K562 (cell line): ENCODE results near the gene LEPROT. TPM values are rescaled to one million over a fixed set of nuclear protein-coding genes. Genes with fewer than 3 reads are reported as not detected.
A peak's percentile ranks its signal among the peaks of the same experiment; 100 is the strongest.

Experiments
- ATF2 ChIP-seq: sonication (generic); formaldehyde crosslinking; IDR thresholded peaks from 2 replicates; pipeline ENCODE4 v1.8.1; 2022; ENCODE audit warnings: missing genetic modification reagents
- ATF7 ChIP-seq: fragments of 450-650 bp; IDR thresholded peaks from 2 replicates; pipeline ENCODE4 v1.7.1; 2014; ENCODE audit warnings: mild to moderate bottlenecking, moderate library complexity
- CHD1 ChIP-seq: fragments of 200-600 bp; sonication (generic); IDR thresholded peaks from one replicate; pipeline ENCODE4 v1.6.1; 2012; ENCODE audit warnings: mild to moderate bottlenecking, moderate library complexity, low read length, inconsistent platforms
- ETV6 ChIP-seq, 3 experiments: fragments of 150-350 bp in 1 of 3; sonication (generic) in 1 of 3; formaldehyde crosslinking in 1 of 3; IDR thresholded peaks; 2 replicates each; pipeline versions ENCODE4 v1.6.1 to v1.8.0; 2014 to 2022; ENCODE audit warnings: borderline replicate concordance in 2 of 3, low read depth in 2 of 3, antibody characterized with exemption in 1 of 3, low read length in 1 of 3, mild to moderate bottlenecking in 1 of 3, missing genetic modification reagents in 1 of 3
- HOXB6 ChIP-seq: fragments of 250-450 bp; sonication (Bioruptor Pico); IDR thresholded peaks from 2 replicates; pipeline ENCODE4 v1.5.1; 2022; ENCODE audit warnings: mild to moderate bottlenecking, borderline replicate concordance
- JUND ChIP-seq, 2 experiments: IDR thresholded peaks; 2 replicates in 1 of 2; 3 replicates in 1 of 2; pipeline ENCODE4 v1.6.1; 2011; ENCODE audit warnings: borderline replicate concordance in 2 of 2, low read depth in 2 of 2, low read length in 2 of 2, improper control_type of control experiment in 1 of 2, missing biosample characterization in 1 of 2, missing genetic modification characterization in 1 of 2, missing genetic modification reagents in 1 of 2
- MCM5 ChIP-seq: fragments of 450-650 bp; IDR thresholded peaks from 2 replicates; pipeline ENCODE4 v1.6.1; 2016; ENCODE audit warnings: low read depth
- NEUROD1 ChIP-seq: fragments of 150-350 bp; IDR thresholded peaks from 2 replicates; pipeline ENCODE4 v1.6.1; 2014; ENCODE audit warnings: borderline replicate concordance, low read length, low read depth; ENCODE audit not compliant: partially characterized antibody
- NRF1 ChIP-seq, 2 experiments: fragments of 450-650 bp; IDR thresholded peaks in 1 of 2; conservative IDR thresholded peaks in 1 of 2; 2 replicates each; pipeline ENCODE4 v1.6.1; 2014; ENCODE audit warnings: mild to moderate bottlenecking in 2 of 2
- PHF21A ChIP-seq: fragments of 450-650 bp; IDR thresholded peaks from 2 replicates; pipeline ENCODE4 v1.6.1; 2017; ENCODE audit warnings: low read depth, borderline replicate concordance
- POLR2AphosphoS5 ChIP-seq: IDR thresholded peaks from 2 replicates; pipeline ENCODE4 v1.6.1; 2011; ENCODE audit warnings: mild to moderate bottlenecking, low read depth, low read length, moderate library complexity; ENCODE audit not compliant: control insufficient read depth, insufficient read depth
- POU5F1 ChIP-seq: fragments of 150-350 bp; IDR thresholded peaks from 2 replicates; pipeline ENCODE4 v1.6.1; 2014; ENCODE audit warnings: borderline replicate concordance, low read length, low read depth, mild to moderate bottlenecking; ENCODE audit not compliant: partially characterized antibody
- PTRF ChIP-seq: fragments of 450-650 bp; IDR thresholded peaks from 2 replicates; pipeline ENCODE4 v1.6.1; 2016; ENCODE audit warnings: mild to moderate bottlenecking, missing genetic modification characterization, missing compliant biosample characterization
- SMC3 ChIP-seq: conservative IDR thresholded peaks from 2 replicates; pipeline ENCODE4 v1.6.1; 2011; ENCODE audit warnings: low read depth, low read length, improper control_type of control experiment; ENCODE audit not compliant: insufficient read depth
- ZNF696 ChIP-seq: fragments of 250-450 bp; sonication (Bioruptor Pico); conservative IDR thresholded peaks from 2 replicates; pipeline ENCODE4 v1.4.0; 2020; ENCODE audit warnings: mild to moderate bottlenecking, moderate library complexity
- ZNF707 ChIP-seq: fragments of 250-450 bp; sonication (Bioruptor Pico); conservative IDR thresholded peaks from 2 replicates; pipeline ENCODE4 v1.8.0; 2022; ENCODE audit warnings: inconsistent platforms, mild to moderate bottlenecking, moderate library complexity
- polyA plus RNA-seq, 8 experiments: library from polyadenylated mRNA; depleted of rRNA in 4 of 8; stranded (reverse) in 5 of 8; unstranded in 3 of 8; fragments of >200 nt; fragmentation: Nextera tagmentation in 2 of 8; fragmentation: Illumina TruSeq in 1 of 8; extraction: Ambion mirVana in 2 of 8; extraction: Trizol in 1 of 8; gene quantifications; 2 replicates each; pipeline versions ENCODE4 v1.2.1 to v1.2.3, GENCODE V29; 2011 to 2014; ENCODE audit warnings: inconsistent platforms in 1 of 8, missing spikeins in 1 of 8
- total RNA-seq, 7 experiments: library from RNA; depleted of rRNA in 6 of 7; stranded (reverse); fragments of >200 nt in 6 of 7; fragmentation: Illumina TruSeq in 2 of 7; extraction: Trizol in 2 of 7; gene quantifications; 2 replicates each; pipeline versions ENCODE4 v1.2.1 to v1.2.3, GENCODE V29; 2011 to 2021; ENCODE audit warnings: low replicate concordance in 1 of 7
- TF ChIP-seq, protein P1 (sequence below): fragments of 450-650 bp; IDR thresholded peaks from 2 replicates; pipeline ENCODE4 v1.6.1; 2017; ENCODE audit warnings: antibody characterized with exemption, mild to moderate bottlenecking
- TF ChIP-seq, protein P2 (sequence below): fragments of 450-650 bp; formaldehyde crosslinking; IDR thresholded peaks from 2 replicates; pipeline ENCODE4 v1.4.0; 2022; ENCODE audit warnings: missing genetic modification characterization

Gene LEPROT
- total and polyA plus RNA-seq, 9 of the 15 experiments (the other 6 are each of a cell fraction or from before 2014, with no cell fraction given), result 28.1 to 97.5 (median 45.8) TPM

- TF ChIP-seq, protein P1, sequence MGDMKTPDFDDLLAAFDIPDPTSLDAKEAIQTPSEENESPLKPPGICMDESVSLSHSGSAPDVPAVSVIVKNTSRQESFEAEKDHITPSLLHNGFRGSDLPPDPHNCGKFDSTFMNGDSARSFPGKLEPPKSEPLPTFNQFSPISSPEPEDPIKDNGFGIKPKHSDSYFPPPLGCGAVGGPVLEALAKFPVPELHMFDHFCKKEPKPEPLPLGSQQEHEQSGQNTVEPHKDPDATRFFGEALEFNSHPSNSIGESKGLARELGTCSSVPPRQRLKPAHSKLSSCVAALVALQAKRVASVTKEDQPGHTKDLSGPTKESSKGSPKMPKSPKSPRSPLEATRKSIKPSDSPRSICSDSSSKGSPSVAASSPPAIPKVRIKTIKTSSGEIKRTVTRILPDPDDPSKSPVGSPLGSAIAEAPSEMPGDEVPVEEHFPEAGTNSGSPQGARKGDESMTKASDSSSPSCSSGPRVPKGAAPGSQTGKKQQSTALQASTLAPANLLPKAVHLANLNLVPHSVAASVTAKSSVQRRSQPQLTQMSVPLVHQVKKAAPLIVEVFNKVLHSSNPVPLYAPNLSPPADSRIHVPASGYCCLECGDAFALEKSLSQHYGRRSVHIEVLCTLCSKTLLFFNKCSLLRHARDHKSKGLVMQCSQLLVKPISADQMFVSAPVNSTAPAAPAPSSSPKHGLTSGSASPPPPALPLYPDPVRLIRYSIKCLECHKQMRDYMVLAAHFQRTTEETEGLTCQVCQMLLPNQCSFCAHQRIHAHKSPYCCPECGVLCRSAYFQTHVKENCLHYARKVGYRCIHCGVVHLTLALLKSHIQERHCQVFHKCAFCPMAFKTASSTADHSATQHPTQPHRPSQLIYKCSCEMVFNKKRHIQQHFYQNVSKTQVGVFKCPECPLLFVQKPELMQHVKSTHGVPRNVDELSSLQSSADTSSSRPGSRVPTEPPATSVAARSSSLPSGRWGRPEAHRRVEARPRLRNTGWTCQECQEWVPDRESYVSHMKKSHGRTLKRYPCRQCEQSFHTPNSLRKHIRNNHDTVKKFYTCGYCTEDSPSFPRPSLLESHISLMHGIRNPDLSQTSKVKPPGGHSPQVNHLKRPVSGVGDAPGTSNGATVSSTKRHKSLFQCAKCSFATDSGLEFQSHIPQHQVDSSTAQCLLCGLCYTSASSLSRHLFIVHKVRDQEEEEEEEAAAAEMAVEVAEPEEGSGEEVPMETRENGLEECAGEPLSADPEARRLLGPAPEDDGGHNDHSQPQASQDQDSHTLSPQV, result peak; percentile 15; the same call in 1 of the 2 replicates
- TF ChIP-seq MCM5 (no peak), POU5F1 (no peak), POLR2AphosphoS5 (no peak), JUND (IDR thresholded peaks at IDR 0.05; ENCODE audit: borderline replicate concordance, low read depth, low read length) (0 out of 2 replicates have a peak, but pooled peaks have one; percentile 3), JUND (tag; IDR thresholded peaks at IDR 0.05; ENCODE audit: borderline replicate concordance, low read depth, low read length) (peak; percentile 49; the same call in 1 of the 3 replicates), PTRF (tag) (no peak), ZNF707 (CRISPR knock-in tag) (no peak), SMC3 (no peak), ATF2 (CRISPR knock-in tag) (no peak), ETV6 (IDR thresholded peaks at IDR 0.05; ENCODE audit: borderline replicate concordance in 1 of 2, low read depth in 2 of 2, low read length in 1 of 2) (no peak), ETV6 (CRISPR knock-in tag; IDR thresholded peaks at IDR 0.05; ENCODE audit: borderline replicate concordance) (no peak), CHD1 (peak; percentile 25), ZNF696 (CRISPR knock-in tag) (no peak), PHF21A (no peak), ATF7 (0 out of 2 replicates have a peak, but pooled peaks have one; percentile 26), NRF1 (conservative IDR thresholded peaks at IDR 0.05 in 1 of 2, IDR thresholded peaks at IDR 0.05 in 1 of 2) (no peak), HOXB6 (CRISPR knock-in tag) (no peak), NEUROD1 (no peak)
- TF ChIP-seq, protein P2, sequence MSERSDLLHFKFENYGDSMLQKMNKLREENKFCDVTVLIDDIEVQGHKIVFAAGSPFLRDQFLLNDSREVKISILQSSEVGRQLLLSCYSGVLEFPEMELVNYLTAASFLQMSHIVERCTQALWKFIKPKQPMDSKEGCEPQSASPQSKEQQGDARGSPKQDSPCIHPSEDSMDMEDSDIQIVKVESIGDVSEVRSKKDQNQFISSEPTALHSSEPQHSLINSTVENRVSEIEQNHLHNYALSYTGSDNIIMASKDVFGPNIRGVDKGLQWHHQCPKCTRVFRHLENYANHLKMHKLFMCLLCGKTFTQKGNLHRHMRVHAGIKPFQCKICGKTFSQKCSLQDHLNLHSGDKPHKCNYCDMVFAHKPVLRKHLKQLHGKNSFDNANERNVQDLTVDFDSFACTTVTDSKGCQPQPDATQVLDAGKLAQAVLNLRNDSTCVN (CRISPR knock-in tag), result no peak
Measured at GRCh38 chr1:65476327-65476726, 55.9 kb downstream of the LEPROT start (continued).
